Kidney (tissue), 22 donors: Measurements from ENCODE around the gene GPR22. TPM values are rescaled to one million over a fixed set of nuclear protein-coding genes. Genes with fewer than 3 reads are reported as not detected.

Experiments used
- DNase-seq, 5 donors: peaks; one replicate each; pipeline ENCODE4 v3.0.0-alpha.2; 2013 to 2020
- FAIRE-seq: peaks from 2 replicates; lab custom pipeline; 2012; peaks lifted over from hg19 to GRCh38; lab: Jason Lieb, UNC
- H3K27ac ChIP-seq, 2 donors: one replicate each; pipeline ENCODE4 v1.7.0; 2013; ENCODE audit warnings: low read depth in 2 of 2, low read length in 2 of 2, inconsistent platforms in 1 of 2
- H3K27me3 ChIP-seq: one replicate; pipeline ENCODE4 v1.7.1; 2013; ENCODE audit warnings: low read length, inconsistent platforms; ENCODE audit not compliant: control insufficient read depth, insufficient read depth
- H3K36me3 ChIP-seq, 3 donors: one replicate each; pipeline versions ENCODE4 v1.7.0 to v1.7.1; 2013; ENCODE audit warnings: low read length in 3 of 3, control low read depth in 1 of 3, inconsistent platforms in 1 of 3; ENCODE audit not compliant: insufficient read depth in 3 of 3, control insufficient read depth in 2 of 3
- H3K4me1 ChIP-seq, 3 donors: one replicate each; pipeline versions ENCODE4 v1.7.0 to v1.7.1; 2013; ENCODE audit warnings: low read length in 3 of 3, inconsistent platforms in 1 of 3, low read depth in 1 of 3; ENCODE audit not compliant: control insufficient read depth in 2 of 3, insufficient read depth in 2 of 3
- H3K4me3 ChIP-seq, 3 donors: one replicate each; pipeline versions ENCODE4 v1.7.0 to v1.8.1; 2013; ENCODE audit warnings: low read length in 3 of 3, control low read depth in 1 of 3, inconsistent platforms in 1 of 3
- H3K9ac ChIP-seq, 3 donors: one replicate each; pipeline versions ENCODE4 v1.7.0 to v1.7.1; 2013; ENCODE audit warnings: low read length in 3 of 3, control low read depth in 1 of 3, inconsistent platforms in 1 of 3
- H3K9me3 ChIP-seq, 3 donors: one replicate each; pipeline versions ENCODE4 v1.7.0 to v1.7.1; 2013; ENCODE audit warnings: low read length in 3 of 3, control low read depth in 1 of 3, inconsistent platforms in 1 of 3; ENCODE audit not compliant: control insufficient read depth in 2 of 3, insufficient read depth in 1 of 3
- CTCF ChIP-seq: IDR thresholded peaks from 3 replicates; pipeline ENCODE4 v1.5.1; 2012; ENCODE audit warnings: mild to moderate bottlenecking, moderate library complexity, borderline replicate concordance; ENCODE audit not compliant: insufficient read depth; ENCODE audit errors: extremely low read depth
- intact Hi-C: fragments of 100-400 bp; cut with DNase I; formaldehyde crosslinking; loops from one replicate; pipeline ENCODE4 v1.11.1; 2022
- long read RNA-seq, 10 donors: library from polyadenylated mRNA in 1 of 10; unstranded in 1 of 10; transcript quantifications; one replicate each; pipeline ENCODE4 v2.0.0 and lab custom pipeline, GENCODE V29; 2021 to 2026
- polyA plus RNA-seq: library from polyadenylated mRNA; stranded (reverse); fragments of 350-450 nt; fragmentation: Illumina TruSeq; extraction: RNeasy Lipid Tissue Mini Kit (QIAGEN cat#74804); gene quantifications from one replicate; pipeline ENCODE4 v1.2.3, GENCODE V29; 2014; ENCODE audit warnings: low read depth, low replicate concordance; ENCODE audit not compliant: insufficient read depth
- total RNA-seq: library from RNA; stranded (reverse); fragmentation: NEBNext Ultra II Directional; extraction: Animal tissue kit (Norgen Biotek cat#: 25700); gene quantifications from one replicate; pipeline ENCODE4 v1.2.1, GENCODE V29; 2021
- donor health status: control.
- donor health status: control.
- donor health status: control.
- donor health status: control.
- donor health status: control.
- donor health status: DM: yes; HTN: yes; CAD: no.
- donor health status: Normal renal cell carcinoma (clear cell type).

Gene GPR22
- total RNA-seq (not detected), polyA plus RNA-seq (not detected)
- long read RNA-seq, donor 1, result 0 reads
- long read RNA-seq, donor 2, partial matches to known transcripts, result 0 of 1 reads
- long read RNA-seq, donor 2, other reads (novel, unspliced or antisense), result 0 of 1 reads
- long read RNA-seq, donor 3, result 0 reads
- long read RNA-seq, donor 4, result 0 reads
- long read RNA-seq, donor 5, result 0 reads
- long read RNA-seq, donor 6, partial matches to known transcripts, result 0 of 1 reads
- long read RNA-seq, donor 6, other reads (novel, unspliced or antisense), result 0 of 1 reads
- long read RNA-seq, donor 7, result 0 reads
- long read RNA-seq, donor 8, result 0 reads
- long read RNA-seq, donor 9, result 0 reads
- long read RNA-seq, donor 10, result 0 reads

GRCh38 chr7:107469929-107470328 lies at the start of gene GPR22:
GPR22 (plus strand) TSS chr7:107470057; CDS start chr7:107474061, 4,004 bp downstream.
- FAIRE-seq (no peak), DNase-seq (no peak)
- H3K4me1 ChIP-seq, result no peaks in the 10 kb centered on the region
- H3K9ac ChIP-seq, result no peak within 1 kb of the TSS
- H3K27me3 ChIP-seq, result no peaks in the 10 kb centered on the region
- H3K27ac ChIP-seq, result no peak within 1 kb of the TSS
- intact Hi-C loops, result loop anchor here (10.0 kb wide), 1 partner anchor 255 kb away; no protein-coding TSS in a partner anchor
- no peak within 1 kb of the TSS for H3K4me3 ChIP-seq
- H3K9me3 ChIP-seq, result no peaks in the 10 kb centered on the region
- no peaks in the 10 kb centered on the region for H3K36me3 ChIP-seq
- no peak for TF ChIP-seq CTCF

DNA sequence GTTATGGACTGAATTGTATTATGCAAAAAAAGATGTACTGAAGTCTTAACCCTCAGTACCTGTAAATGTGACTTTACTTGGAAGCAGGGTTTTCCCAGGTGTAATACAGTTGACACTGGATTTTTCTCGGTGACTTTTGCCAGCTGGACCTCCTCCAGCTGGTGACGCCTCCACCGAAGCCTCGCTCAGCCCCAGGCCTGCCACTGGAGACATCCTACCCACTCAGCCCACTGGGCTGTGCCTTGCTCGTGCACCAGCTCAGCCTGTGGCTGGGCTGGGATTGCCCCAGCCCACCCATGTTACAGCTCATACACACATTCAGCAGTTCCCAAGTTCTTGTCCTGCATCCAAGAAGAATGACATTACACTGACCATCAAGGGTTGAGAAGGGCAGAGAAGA lies 42.4 kb upstream of the GPR22 start:
- H3K27ac ChIP-seq, result no peak overlapping the region
- FAIRE-seq, result no peak
- H3K36me3 ChIP-seq, result peaks cover 0 to 2% (median 0%) of the 10 kb centered on the region in 3 donors
- no peak overlapping the region for H3K9ac ChIP-seq
- H3K4me1 ChIP-seq, result no peaks in the 10 kb centered on the region
- H3K9me3 ChIP-seq, result no peaks in the 10 kb centered on the region
- intact Hi-C loops, result no loop called here
- H3K27me3 ChIP-seq, result no peaks in the 10 kb centered on the region
- no peak for TF ChIP-seq CTCF
- no peak for DNase-seq
- H3K4me3 ChIP-seq, result no peak overlapping the region

DNA sequence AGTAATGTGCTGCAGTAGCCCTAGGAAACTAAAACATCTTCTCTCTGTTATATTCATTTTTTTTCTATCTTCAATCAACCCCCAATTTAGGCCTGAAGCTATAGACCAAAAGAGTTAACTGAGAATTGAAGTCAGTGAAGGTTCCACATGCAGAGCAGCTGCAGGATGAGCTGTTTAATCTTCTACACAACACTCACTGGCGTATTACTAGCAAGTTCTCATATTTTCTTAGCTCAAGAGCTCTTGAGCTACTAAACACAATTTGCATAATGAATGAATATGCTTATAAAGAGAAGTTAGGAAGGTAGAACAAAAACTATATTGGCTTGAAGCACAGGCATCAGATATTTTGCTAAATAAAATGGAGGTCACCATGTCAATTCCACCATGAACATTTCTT lies 41.2 kb upstream of the GPR22 start:
- H3K4me1 ChIP-seq, result no peaks in the 10 kb centered on the region
- DNase-seq (no peak), FAIRE-seq (no peak)
- H3K9ac ChIP-seq, result no peak overlapping the region
- H3K27me3 ChIP-seq, result no peaks in the 10 kb centered on the region
- intact Hi-C loops, result no loop called here
- peaks cover 0 to 5% (median 0%) of the 10 kb centered on the region in 3 donors for H3K9me3 ChIP-seq
- H3K27ac ChIP-seq, result no peak overlapping the region
- no peak overlapping the region for H3K4me3 ChIP-seq
- TF ChIP-seq CTCF, result no peak
- H3K36me3 ChIP-seq, result peaks cover 0 to 2% (median 0%) of the 10 kb centered on the region in 3 donors
